ENCODE data around the gene TSSC4. TPM values are rescaled to one million over a fixed set of nuclear protein-coding genes. Genes with fewer than 3 reads are reported as not detected.
A peak's percentile ranks its signal among the peaks of the same experiment; 100 is the strongest.

The TSSC4 gene
- total and polyA plus RNA-seq, 9 of the 15 experiments (the other 6 are each of a cell fraction or from before 2014, with no cell fraction given), result 0.41 to 54.2 (median 11.0) TPM

- CTCF ChIA-PET (ENCODE audit: low intra/inter-chr PET ratio), result interaction anchor here (0.6 to 4.3 kb wide), 5 partner anchors 21 to 227 kb away, joined by 3 to 85 read pairs (median 3); partner anchors contain the start of gene TSSC4
These were observed 20.9 kb downstream of the TSSC4 start for GRCh38 chr11:2421226-2421994.

GRCh38 chr11:2421996-2422395, 21.4 kb downstream of the TSSC4 start:
- Histone ChIP-seq H3K9me3 (replicated peaks; ENCODE audit: control insufficient read depth, insufficient read depth, low read depth, low read length) (no peaks in the 10 kb centered on the region), H3K4me1 (replicated peaks in 1 of 2; ENCODE audit: control insufficient read depth in 2 of 2, insufficient read depth in 2 of 2, low read length in 2 of 2) (peaks cover 0 to 45% of the 10 kb centered on the region in 2 experiments; a peak in 3 of 5 replicates), H3K4me2 (ENCODE audit: insufficient read depth, low read length) (no peak overlapping the region), H3K27ac (ENCODE audit: extremely low read depth, low read depth, low read length) (no peak overlapping the region), H3K27me3 (ENCODE audit: control insufficient read depth in 2 of 2, insufficient read depth in 2 of 2, low read length in 2 of 2) (peaks cover 0 to 55% of the 10 kb centered on the region in 2 experiments; a peak in 4 of 5 replicates), H3K79me2 (ENCODE audit: control insufficient read depth, insufficient read depth, low read length) (no peaks in the 10 kb centered on the region), H3K4me3 (no peak overlapping the region), H4K20me1 (replicated peaks; ENCODE audit: control insufficient read depth, insufficient read depth, low read length) (0 out of 2 replicates have a peak, but pooled peaks cover 10% of the 10 kb centered on the region), H3K9ac (ENCODE audit: insufficient read depth in 1 of 2, low read depth in 2 of 2, low read length in 2 of 2) (no peak overlapping the region), H3K9me1 (ENCODE audit: control insufficient read depth, insufficient read depth, low read length) (peaks cover 2% of the 10 kb centered on the region), H2AFZ (ENCODE audit: low read depth, low read length) (no peak overlapping the region), H3K36me3 (ENCODE audit: control insufficient read depth, insufficient read depth, low read length) (no peaks in the 10 kb centered on the region)
- FAIRE-seq (no peak), DNase-seq (ENCODE audit: extremely low read depth in 1 of 4, low spot score in 3 of 4) (no peak), ATAC-seq (no peak)
- intact Hi-C loops (cut with micrococcal nuclease), result no loop called here
- no TSS peak for BruUV-seq (replicated peaks)
- ChIA-PET CTCF (ENCODE audit: low intra/inter-chr PET ratio) (interaction anchor here (1.2 to 4.3 kb wide), 2 partner anchors 22 to 116 kb away, joined by 3 to 85 read pairs; partner anchors contain the start of gene TSSC4), POLR2A (interaction anchor here (0.6 to 4.3 kb wide), 2 partner anchors 117 to 476 kb away, joined by 4 to 24 read pairs; no protein-coding TSS in a partner anchor)
- in situ Hi-C loops (cut with MboI), result no loop called here
- WGBS (ENCODE audit: insufficient coverage, low coverage, missing lambda C conversion rate), result 40% methylated on average over 4 of the region's 17 CpGs
- TF ChIP-seq GTF2F1 (IDR thresholded peaks at IDR 0.05; ENCODE audit: low read depth, low read length) (no peak), VEZF1 (CRISPR knock-in tag; IDR thresholded peaks at IDR 0.05) (no peak), NFYB (IDR thresholded peaks at IDR 0.05; ENCODE audit: extremely low read depth, insufficient read length) (no peak), MCM2 (IDR thresholded peaks at IDR 0.05; ENCODE audit: low read depth) (no peak), HIVEP1 (CRISPR knock-in tag; IDR thresholded peaks at IDR 0.05) (no peak), MAFK (IDR thresholded peaks at IDR 0.05; ENCODE audit: low read length) (no peak), TSC22D4 (tag; IDR thresholded peaks at IDR 0.05) (no peak)
- TF ChIP-seq, protein P1, sequence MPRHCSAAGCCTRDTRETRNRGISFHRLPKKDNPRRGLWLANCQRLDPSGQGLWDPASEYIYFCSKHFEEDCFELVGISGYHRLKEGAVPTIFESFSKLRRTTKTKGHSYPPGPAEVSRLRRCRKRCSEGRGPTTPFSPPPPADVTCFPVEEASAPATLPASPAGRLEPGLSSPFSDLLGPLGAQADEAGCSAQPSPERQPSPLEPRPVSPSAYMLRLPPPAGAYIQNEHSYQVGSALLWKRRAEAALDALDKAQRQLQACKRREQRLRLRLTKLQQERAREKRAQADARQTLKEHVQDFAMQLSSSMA (CRISPR knock-in tag; IDR thresholded peaks at IDR 0.05), result no peak
- TF ChIP-seq, protein P2, sequence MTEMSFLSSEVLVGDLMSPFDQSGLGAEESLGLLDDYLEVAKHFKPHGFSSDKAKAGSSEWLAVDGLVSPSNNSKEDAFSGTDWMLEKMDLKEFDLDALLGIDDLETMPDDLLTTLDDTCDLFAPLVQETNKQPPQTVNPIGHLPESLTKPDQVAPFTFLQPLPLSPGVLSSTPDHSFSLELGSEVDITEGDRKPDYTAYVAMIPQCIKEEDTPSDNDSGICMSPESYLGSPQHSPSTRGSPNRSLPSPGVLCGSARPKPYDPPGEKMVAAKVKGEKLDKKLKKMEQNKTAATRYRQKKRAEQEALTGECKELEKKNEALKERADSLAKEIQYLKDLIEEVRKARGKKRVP (CRISPR knock-in tag; IDR thresholded peaks at IDR 0.05), result no peak

More at GRCh38 chr11:2421226-2421994, 20.9 kb downstream of the TSSC4 start:
- POLR2A ChIA-PET, result interaction anchor here (0.5 to 4.3 kb wide), 3 partner anchors 46 to 223 kb away, joined by 3 to 24 read pairs (median 4); no protein-coding TSS in a partner anchor
- no peak for ATAC-seq
- H3K27ac ChIP-seq (ENCODE audit: extremely low read depth, low read depth, low read length), result no peak overlapping the region
- WGBS (ENCODE audit: insufficient coverage, low coverage, missing lambda C conversion rate), result 28% methylated on average over 13 of the region's 19 CpGs
- H3K4me2 ChIP-seq (ENCODE audit: insufficient read depth, low read length), result no peak overlapping the region
- TF ChIP-seq ZKSCAN3 (CRISPR knock-in tag; IDR thresholded peaks at IDR 0.05) (no peak), FOXA3 (CRISPR knock-in tag; conservative IDR thresholded peaks at IDR 0.05 in 1 of 2, IDR thresholded peaks at IDR 0.05 in 1 of 2) (no peak), NFE2 (IDR thresholded peaks at IDR 0.05; ENCODE audit: low read depth) (no peak), HDGF (IDR thresholded peaks at IDR 0.05) (no peak), NR4A1 (CRISPR knock-in tag; IDR thresholded peaks at IDR 0.05) (no peak), NR4A1 (tag; IDR thresholded peaks at IDR 0.05) (no peak)
- intact Hi-C loops (cut with micrococcal nuclease), result no loop called here
- DNase-seq (ENCODE audit: extremely low read depth in 1 of 4, low spot score in 3 of 4), result no peak
- BruUV-seq (replicated peaks), result no TSS peak
- H3K79me2 ChIP-seq (ENCODE audit: control insufficient read depth, insufficient read depth, low read length), result no peaks in the 10 kb centered on the region
- no peak for FAIRE-seq
- peak overlapping the region in 1 of 2 experiments; percentile 74; a peak in 2 of 4 replicates for H3K9ac ChIP-seq (ENCODE audit: insufficient read depth in 1 of 2, low read depth in 2 of 2, low read length in 2 of 2)
- in situ Hi-C loops (cut with MboI), result no loop called here
- H4K20me1 ChIP-seq (replicated peaks; ENCODE audit: control insufficient read depth, insufficient read depth, low read length), result 0 out of 2 replicates have a peak, but pooled peaks cover 12% of the 10 kb centered on the region
- H3K4me3 ChIP-seq, result no peak overlapping the region
- peaks cover 2% of the 10 kb centered on the region for H3K9me1 ChIP-seq (ENCODE audit: control insufficient read depth, insufficient read depth, low read length)
- peaks cover 0 to 46% of the 10 kb centered on the region in 2 experiments; a peak in 3 of 5 replicates for H3K4me1 ChIP-seq (replicated peaks in 1 of 2; ENCODE audit: control insufficient read depth in 2 of 2, insufficient read depth in 2 of 2, low read length in 2 of 2)
- no peak overlapping the region for H2AFZ ChIP-seq (ENCODE audit: low read depth, low read length)
- no peaks in the 10 kb centered on the region for H3K9me3 ChIP-seq (replicated peaks; ENCODE audit: control insufficient read depth, insufficient read depth, low read depth, low read length)
- peaks cover 0 to 61% of the 10 kb centered on the region in 2 experiments; a peak in 4 of 5 replicates for H3K27me3 ChIP-seq (ENCODE audit: control insufficient read depth in 2 of 2, insufficient read depth in 2 of 2, low read length in 2 of 2)
- H3K36me3 ChIP-seq (ENCODE audit: control insufficient read depth, insufficient read depth, low read length), result no peaks in the 10 kb centered on the region

Measured in K562 (cell line).